Type B pancreatic cell (in vitro differentiated cells): ENCODE data around the gene GPR15. TPM values are rescaled to one million over a fixed set of nuclear protein-coding genes. Genes with fewer than 3 reads are reported as not detected.
A peak's percentile ranks its signal among the peaks of the same experiment; 100 is the strongest.

Experiments
- DNase-seq: peaks from one replicate; pipeline ENCODE4 v3.0.0; 2021; ENCODE audit warnings: mixed read lengths; ENCODE audit not compliant: unreplicated experiment; ENCODE audit errors: extremely low spot score
- H3K27ac Mint-ChIP-seq: 2 replicates; pipeline ENCODE4 v1.8.0; 2021; ENCODE audit warnings: mild to moderate bottlenecking, mixed read lengths
- H3K27me3 Mint-ChIP-seq: 2 replicates; pipeline ENCODE4 v1.8.0; 2021; ENCODE audit warnings: mixed read lengths
- H3K36me3 Mint-ChIP-seq: 2 replicates; pipeline ENCODE4 v1.8.0; 2021; ENCODE audit warnings: mixed read lengths
- H3K4me1 Mint-ChIP-seq: one replicate; pipeline ENCODE4 v1.8.0; 2021; ENCODE audit warnings: mixed read lengths; ENCODE audit not compliant: unreplicated experiment
- H3K4me3 Mint-ChIP-seq: 2 replicates; pipeline ENCODE4 v1.8.0; 2021; ENCODE audit warnings: mild to moderate bottlenecking, mixed read lengths
- H3K9me3 Mint-ChIP-seq: 2 replicates; pipeline ENCODE4 v1.8.0; 2021; ENCODE audit warnings: mixed read lengths
- CTCF ChIP-seq: fragments of 200-600 bp; sonication (generic); conservative IDR thresholded peaks from 2 replicates; pipeline ENCODE4 v1.5.0; 2021; ENCODE audit warnings: antibody characterized with exemption, mild to moderate bottlenecking
- total RNA-seq: library from RNA; stranded (reverse); gene quantifications from 2 replicates; pipeline ENCODE4 v1.2.1, GENCODE V29; 2021; ENCODE audit warnings: low replicate concordance

Gene GPR15
- total RNA-seq, 1 donor from 2014 or later: not detected

- Mint-ChIP-seq H3K9me3 (no peaks in the 10 kb centered on the region), H3K4me1 (peaks cover 21% of the 10 kb centered on the region), H3K27ac (peak overlapping the region; percentile 94), H3K27me3 (no peaks in the 10 kb centered on the region), H3K4me3 (peak overlapping the region; percentile 95), H3K36me3 (peaks cover 34% of the 10 kb centered on the region)
- DNase-seq: no peak
- TF ChIP-seq CTCF: no peak
These were observed 9.8 kb upstream of the GPR15 start for GRCh38 chr3:98521897-98522543.

- H3K9me3 Mint-ChIP-seq: no peaks in the 10 kb centered on the region
- peaks cover 34% of the 10 kb centered on the region for H3K36me3 Mint-ChIP-seq
- DNase-seq: peak; percentile 95
- H3K27ac Mint-ChIP-seq: peak within 1 kb of the TSS; percentile 94
- no peak for TF ChIP-seq CTCF
- H3K27me3 Mint-ChIP-seq: no peaks in the 10 kb centered on the region
- H3K4me1 Mint-ChIP-seq: peaks cover 21% of the 10 kb centered on the region
- peak within 1 kb of the TSS; percentile 95 for H3K4me3 Mint-ChIP-seq
These were observed 9.1 kb upstream of the GPR15 start, which contains the start of gene CLDND1 for GRCh38 chr3:98522544-98523281. TSS of gene CLDND1 (minus strand) at chr3:98522902. CDS start at chr3:98521424, 1,478 bp downstream.

GRCh38 chr3:98525494-98525893, 6.3 kb upstream of the GPR15 start:
- Mint-ChIP-seq H3K4me3 (no peak overlapping the region), H3K27me3 (no peaks in the 10 kb centered on the region), H3K27ac (no peak overlapping the region), H3K4me1 (peaks cover 13% of the 10 kb centered on the region), H3K36me3 (peaks cover 12% of the 10 kb centered on the region), H3K9me3 (no peaks in the 10 kb centered on the region)
- no peak for DNase-seq
- TF ChIP-seq CTCF: no peak

GRCh38 chr3:98528474-98529346, 3.1 kb upstream of the GPR15 start:
- Mint-ChIP-seq H3K4me1 (no peaks in the 10 kb centered on the region), H3K27me3 (peaks cover 6% of the 10 kb centered on the region), H3K27ac (no peak overlapping the region), H3K9me3 (no peaks in the 10 kb centered on the region), H3K36me3 (no peaks in the 10 kb centered on the region), H3K4me3 (no peak overlapping the region)
- no peak for TF ChIP-seq CTCF
- no peak for DNase-seq

- no peak for DNase-seq
- TF ChIP-seq CTCF: no peak
- Mint-ChIP-seq H3K4me1 (no peaks in the 10 kb centered on the region), H3K27me3 (peaks cover 6% of the 10 kb centered on the region), H3K9me3 (no peaks in the 10 kb centered on the region), H3K36me3 (no peaks in the 10 kb centered on the region), H3K4me3 (no peak overlapping the region), H3K27ac (no peak overlapping the region)
These were observed 1.8 kb upstream of the GPR15 start for GRCh38 chr3:98529856-98530459.
